Measurements from ENCODE around the gene SLC6A5. TPM values are rescaled to one million over a fixed set of nuclear protein-coding genes. Genes with fewer than 3 reads are reported as not detected.

The SLC6A5 gene
- total RNA-seq, 3 donors from 2014 or later (not counting 1 experiment from before 2014, with no cell fraction given): not detected

DNA sequence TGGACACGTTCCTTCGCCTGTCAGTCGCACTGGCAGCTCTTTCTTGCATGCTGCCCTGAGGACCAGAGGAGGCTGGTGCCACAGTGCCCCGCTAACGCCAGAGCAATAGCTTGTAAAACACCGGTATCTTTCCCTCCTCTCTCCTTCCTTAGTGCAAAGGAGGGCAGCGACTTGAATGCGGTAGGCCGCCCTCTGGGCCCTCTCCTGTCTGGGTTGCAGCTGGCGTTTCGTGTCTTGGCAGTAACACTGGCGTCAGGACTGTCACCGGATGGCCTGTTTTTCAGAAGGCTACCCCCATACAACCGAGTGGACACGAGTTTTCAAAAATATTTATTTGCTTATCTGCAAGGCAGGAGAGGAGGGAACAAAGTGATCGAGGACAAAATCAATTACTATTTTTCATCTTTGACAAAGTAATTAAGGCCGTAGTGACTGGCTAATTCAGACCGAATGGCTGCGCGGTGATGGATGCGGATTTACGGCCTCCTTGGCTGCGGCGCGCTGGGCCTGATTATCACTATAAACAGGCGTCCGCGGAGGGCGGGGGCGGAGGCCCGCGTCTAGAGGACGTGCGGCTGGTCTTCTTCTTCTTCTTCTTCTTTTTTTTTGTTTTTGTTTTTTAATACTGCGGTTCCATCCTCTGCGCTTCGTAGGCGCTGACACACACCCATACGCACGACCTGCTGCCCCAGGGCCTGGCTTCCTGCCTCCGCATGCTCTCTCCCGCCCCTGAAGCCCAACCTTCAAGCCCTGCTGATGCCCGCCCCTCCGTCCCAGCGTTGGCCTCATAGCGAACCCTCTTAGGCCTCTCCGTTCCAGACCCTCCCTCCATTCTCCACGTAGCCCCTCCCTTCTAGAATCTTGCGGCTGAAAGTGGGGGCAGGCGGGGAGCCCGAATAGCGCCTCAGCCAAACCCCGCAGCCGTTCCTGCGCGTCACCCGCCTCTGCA lies 2.9 kb upstream of the SLC6A5 start:
- H3K9me3 Mint-ChIP-seq: peaks cover 2 to 3% of the 10 kb centered on the region in 2 donors
- H3K27ac ChIP-seq (ENCODE audit: low read length): no peak overlapping the region
- peaks cover 7% of the 10 kb centered on the region for H3K36me3 Mint-ChIP-seq
- 10% methylated on average over 56 of the region's 57 CpGs for WGBS (ENCODE audit: insufficient coverage)
- no peaks in the 10 kb centered on the region for H3K4me1 ChIP-seq (ENCODE audit: control insufficient read depth, insufficient read depth, low read length)
- TF ChIP-seq, protein P1, sequence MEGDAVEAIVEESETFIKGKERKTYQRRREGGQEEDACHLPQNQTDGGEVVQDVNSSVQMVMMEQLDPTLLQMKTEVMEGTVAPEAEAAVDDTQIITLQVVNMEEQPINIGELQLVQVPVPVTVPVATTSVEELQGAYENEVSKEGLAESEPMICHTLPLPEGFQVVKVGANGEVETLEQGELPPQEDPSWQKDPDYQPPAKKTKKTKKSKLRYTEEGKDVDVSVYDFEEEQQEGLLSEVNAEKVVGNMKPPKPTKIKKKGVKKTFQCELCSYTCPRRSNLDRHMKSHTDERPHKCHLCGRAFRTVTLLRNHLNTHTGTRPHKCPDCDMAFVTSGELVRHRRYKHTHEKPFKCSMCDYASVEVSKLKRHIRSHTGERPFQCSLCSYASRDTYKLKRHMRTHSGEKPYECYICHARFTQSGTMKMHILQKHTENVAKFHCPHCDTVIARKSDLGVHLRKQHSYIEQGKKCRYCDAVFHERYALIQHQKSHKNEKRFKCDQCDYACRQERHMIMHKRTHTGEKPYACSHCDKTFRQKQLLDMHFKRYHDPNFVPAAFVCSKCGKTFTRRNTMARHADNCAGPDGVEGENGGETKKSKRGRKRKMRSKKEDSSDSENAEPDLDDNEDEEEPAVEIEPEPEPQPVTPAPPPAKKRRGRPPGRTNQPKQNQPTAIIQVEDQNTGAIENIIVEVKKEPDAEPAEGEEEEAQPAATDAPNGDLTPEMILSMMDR (IDR thresholded peaks at IDR 0.05): no peak
- H3K4me1 Mint-ChIP-seq: peaks cover 0 to 6% of the 10 kb centered on the region in 2 donors
- H3K4me3 ChIP-seq (ENCODE audit: low read length): no peak overlapping the region
- H3K27me3 ChIP-seq (ENCODE audit: control insufficient read depth, insufficient read depth, low read length): peaks cover 41% of the 10 kb centered on the region
- peaks cover 54 to 56% of the 10 kb centered on the region in 2 donors for H3K27me3 Mint-ChIP-seq (ENCODE audit: low read depth in 2 of 2)
- intact Hi-C loops (cut with micrococcal nuclease): no loop called here
- no peak overlapping the region for H3K27ac Mint-ChIP-seq
- ATAC-seq: no peak
- H3K36me3 ChIP-seq (ENCODE audit: control insufficient read depth, insufficient read depth, low read length): no peaks in the 10 kb centered on the region
- DNase-seq: no peak
- no peaks in the 10 kb centered on the region for H3K9me3 ChIP-seq (ENCODE audit: control insufficient read depth, insufficient read depth, low read length)
- H3K4me3 Mint-ChIP-seq: no peak overlapping the region

DNA sequence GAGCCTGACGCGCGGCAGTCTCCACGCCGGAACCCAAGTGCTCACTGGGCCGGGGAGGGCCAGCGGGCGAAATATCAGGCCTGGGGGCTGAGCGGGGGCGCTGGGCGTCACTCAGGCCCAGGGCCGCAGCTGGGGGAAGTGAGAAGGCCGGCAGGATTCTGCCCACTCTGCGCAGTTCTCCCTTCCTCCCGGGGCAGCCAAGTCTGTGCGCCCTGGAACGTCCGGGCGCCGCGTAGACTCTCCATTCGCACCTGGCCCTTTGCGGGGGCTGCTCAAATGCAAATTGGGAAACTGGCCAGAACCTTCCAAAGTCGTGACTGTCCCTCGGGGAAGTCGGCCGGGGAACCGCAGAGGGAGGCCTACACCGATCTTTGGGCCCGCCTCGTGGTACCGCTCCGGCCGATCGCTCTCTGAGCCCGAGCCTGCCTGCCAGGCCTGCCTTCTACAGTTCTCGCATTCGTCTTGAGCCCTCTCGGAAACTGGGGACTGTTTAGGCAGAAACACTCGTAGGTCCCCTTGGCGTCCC lies 2.2 kb upstream of the SLC6A5 start:
- no peak for DNase-seq
- H3K36me3 ChIP-seq (ENCODE audit: control insufficient read depth, insufficient read depth, low read length): no peaks in the 10 kb centered on the region
- Mint-ChIP-seq H3K9me3 (peaks cover 2 to 3% of the 10 kb centered on the region in 2 donors), H3K36me3 (peaks cover 7% of the 10 kb centered on the region), H3K4me3 (no peak overlapping the region), H3K4me1 (peaks cover 0 to 6% of the 10 kb centered on the region in 2 donors), H3K27ac (no peak overlapping the region), H3K27me3 (ENCODE audit: low read depth in 2 of 2) (peaks cover 55 to 63% of the 10 kb centered on the region in 2 donors)
- no peak overlapping the region for H3K4me3 ChIP-seq (ENCODE audit: low read length)
- no peak for ATAC-seq
- intact Hi-C loops (cut with micrococcal nuclease): no loop called here
- H3K9me3 ChIP-seq (ENCODE audit: control insufficient read depth, insufficient read depth, low read length): no peaks in the 10 kb centered on the region
- no peaks in the 10 kb centered on the region for H3K4me1 ChIP-seq (ENCODE audit: control insufficient read depth, insufficient read depth, low read length)
- WGBS (ENCODE audit: insufficient coverage): 4% methylated on average over 41 of the region's 41 CpGs
- no peak overlapping the region for H3K27ac ChIP-seq (ENCODE audit: low read length)
- H3K27me3 ChIP-seq (ENCODE audit: control insufficient read depth, insufficient read depth, low read length): peaks cover 46% of the 10 kb centered on the region
- TF ChIP-seq, protein P1 (IDR thresholded peaks at IDR 0.05): no peak

DNA sequence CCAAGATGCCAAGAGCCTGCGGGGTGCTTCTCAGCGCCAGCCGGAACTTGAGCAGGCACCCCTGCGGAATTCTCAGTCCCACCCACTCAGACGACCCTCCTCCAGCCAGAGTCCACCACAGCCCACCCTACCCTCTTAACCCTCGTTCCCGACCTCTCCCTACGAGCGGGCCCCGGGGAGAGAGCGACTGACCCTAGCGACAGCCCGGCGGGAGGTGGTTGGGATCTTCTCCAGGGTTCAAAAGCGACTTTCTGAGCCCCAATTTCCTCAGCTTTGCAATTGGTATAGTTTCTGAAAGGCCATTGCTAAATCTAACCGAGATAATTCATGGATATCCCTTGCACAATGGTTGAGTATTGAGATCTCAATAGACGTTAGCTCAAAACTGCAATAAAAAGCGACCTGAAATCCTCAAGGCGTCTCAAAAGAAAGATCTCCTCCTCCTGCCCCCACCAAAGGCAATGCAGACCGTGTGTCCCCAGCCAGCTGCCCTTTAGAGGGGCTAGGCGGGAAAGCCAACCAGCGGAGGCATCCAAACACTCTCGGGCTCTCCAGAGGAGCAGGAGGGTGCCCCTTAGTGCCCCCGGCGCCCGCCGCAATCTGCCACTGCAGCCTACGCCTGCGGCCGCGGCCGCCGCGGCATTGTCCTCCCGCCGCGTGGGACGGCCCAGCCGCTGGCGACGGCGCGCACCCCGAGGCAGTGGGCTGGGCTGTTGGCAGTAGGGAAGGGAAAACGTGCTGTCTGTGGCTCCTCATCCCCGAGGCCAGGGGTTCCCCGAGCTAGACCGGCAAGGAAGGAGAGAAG lies 1.5 kb upstream of the SLC6A5 start:
- Histone ChIP-seq H3K27me3 (ENCODE audit: control insufficient read depth, insufficient read depth, low read length) (peaks cover 49% of the 10 kb centered on the region), H3K36me3 (ENCODE audit: control insufficient read depth, insufficient read depth, low read length) (no peaks in the 10 kb centered on the region), H3K4me1 (ENCODE audit: control insufficient read depth, insufficient read depth, low read length) (no peaks in the 10 kb centered on the region), H3K27ac (ENCODE audit: low read length) (no peak overlapping the region), H3K4me3 (ENCODE audit: low read length) (no peak overlapping the region), H3K9me3 (ENCODE audit: control insufficient read depth, insufficient read depth, low read length) (no peaks in the 10 kb centered on the region)
- peaks cover 7% of the 10 kb centered on the region for H3K36me3 Mint-ChIP-seq
- peaks cover 60 to 70% of the 10 kb centered on the region in 2 donors for H3K27me3 Mint-ChIP-seq (ENCODE audit: low read depth in 2 of 2)
- DNase-seq (no peak), ATAC-seq (no peak)
- TF ChIP-seq, protein P1 (IDR thresholded peaks at IDR 0.05): no peak
- H3K4me1 Mint-ChIP-seq: peaks cover 0 to 6% of the 10 kb centered on the region in 2 donors
- no peak overlapping the region for H3K4me3 Mint-ChIP-seq
- 6% methylated on average over 48 of the region's 48 CpGs for WGBS (ENCODE audit: insufficient coverage)
- H3K27ac Mint-ChIP-seq: no peak overlapping the region
- intact Hi-C loops (cut with micrococcal nuclease): no loop called here
- H3K9me3 Mint-ChIP-seq: peaks cover 2 to 3% of the 10 kb centered on the region in 2 donors
